Stimulated activated CD4-positive, alpha-beta T cell treated with anti-CD3 and anti-CD28 coated beads, Interleukin-1b, Interleukin-23, amount 100 ng/mL, for 24 hours (primary cell): Measurements from ENCODE around the gene TEX261.

Source experiments
- DNase-seq, 4 experiments: peaks; one replicate each; pipeline ENCODE4 v3.0.0-alpha.2; 2020; ENCODE audit warnings: low read depth in 4 of 4, low spot score in 1 of 4

Gene TEX261

GRCh38 chr2:70982971-70983370 is 11.7 kb downstream of the TEX261 start:
- no peak for DNase-seq

DNA sequence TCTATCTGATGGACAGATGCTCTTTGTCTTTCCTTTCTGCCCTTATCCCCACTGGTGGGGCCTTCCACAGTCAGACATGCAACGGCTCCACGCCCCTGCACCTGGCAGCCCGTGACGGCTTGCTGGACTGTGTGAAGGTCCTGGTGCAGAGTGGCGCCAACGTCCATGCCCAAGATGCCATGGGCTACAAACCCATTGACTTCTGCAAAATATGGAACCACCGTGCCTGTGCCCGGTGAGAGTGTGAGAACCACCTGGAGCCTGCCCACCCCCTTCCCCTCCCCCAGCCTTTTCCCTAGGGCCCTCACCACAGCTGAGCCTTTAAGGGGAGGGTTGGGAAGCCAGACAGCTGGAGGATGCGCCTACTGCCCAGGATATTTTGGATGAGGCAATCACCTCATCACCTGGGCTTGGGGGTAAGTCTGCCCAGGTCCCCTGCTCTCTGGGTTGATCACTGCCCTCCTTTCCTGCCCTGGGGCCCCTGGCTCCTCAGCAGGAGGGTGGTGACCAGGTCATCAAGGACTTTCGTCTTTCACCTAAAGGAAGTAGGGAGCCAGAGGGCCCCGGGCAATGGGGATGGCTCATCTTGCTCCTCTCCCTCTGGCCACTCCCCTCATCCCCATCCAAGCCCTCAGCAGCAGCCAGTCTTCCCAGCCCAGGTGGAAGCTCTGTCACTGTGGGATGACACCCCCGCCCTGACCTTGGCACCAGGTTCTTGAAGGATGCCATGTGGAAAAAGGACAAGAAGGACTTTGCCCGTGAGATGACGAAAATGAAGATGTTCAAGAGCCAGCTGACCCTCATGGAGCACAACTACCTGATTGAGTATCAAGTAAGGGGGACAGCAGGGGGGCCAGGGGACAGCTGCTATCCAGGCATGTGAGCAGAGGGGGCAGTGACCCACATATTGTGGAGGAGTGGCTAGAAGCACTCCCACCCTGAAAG is 12.5 kb downstream of the TEX261 start:
- DNase-seq, result no peak

DNA sequence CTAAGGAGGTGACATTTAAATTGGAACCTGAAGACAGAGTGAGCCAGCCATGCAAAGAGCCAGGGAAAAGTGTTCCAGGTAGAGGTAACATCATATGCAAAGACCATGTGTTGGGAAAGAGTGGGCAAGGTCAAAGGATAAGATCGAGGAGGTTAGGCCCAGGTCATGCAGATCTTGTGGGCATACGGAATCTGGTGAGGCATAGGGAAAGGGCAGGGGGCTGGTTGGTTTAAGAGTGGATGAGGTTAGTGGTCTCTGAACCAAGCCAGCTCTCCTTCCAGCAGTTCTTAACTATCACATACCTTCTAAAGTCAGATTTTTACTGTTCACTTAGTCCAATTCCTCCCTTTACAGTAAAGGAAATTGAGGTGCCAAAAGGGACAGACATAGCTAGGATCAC is 13.3 kb downstream of the TEX261 start:
- no peak for DNase-seq

- no peak for DNase-seq
Observed at GRCh38 chr2:70979626-70980025, 15.0 kb downstream of the TEX261 start.

- DNase-seq, result no peak
Observed at GRCh38 chr2:70979180-70979488, 15.5 kb downstream of the TEX261 start.

DNA sequence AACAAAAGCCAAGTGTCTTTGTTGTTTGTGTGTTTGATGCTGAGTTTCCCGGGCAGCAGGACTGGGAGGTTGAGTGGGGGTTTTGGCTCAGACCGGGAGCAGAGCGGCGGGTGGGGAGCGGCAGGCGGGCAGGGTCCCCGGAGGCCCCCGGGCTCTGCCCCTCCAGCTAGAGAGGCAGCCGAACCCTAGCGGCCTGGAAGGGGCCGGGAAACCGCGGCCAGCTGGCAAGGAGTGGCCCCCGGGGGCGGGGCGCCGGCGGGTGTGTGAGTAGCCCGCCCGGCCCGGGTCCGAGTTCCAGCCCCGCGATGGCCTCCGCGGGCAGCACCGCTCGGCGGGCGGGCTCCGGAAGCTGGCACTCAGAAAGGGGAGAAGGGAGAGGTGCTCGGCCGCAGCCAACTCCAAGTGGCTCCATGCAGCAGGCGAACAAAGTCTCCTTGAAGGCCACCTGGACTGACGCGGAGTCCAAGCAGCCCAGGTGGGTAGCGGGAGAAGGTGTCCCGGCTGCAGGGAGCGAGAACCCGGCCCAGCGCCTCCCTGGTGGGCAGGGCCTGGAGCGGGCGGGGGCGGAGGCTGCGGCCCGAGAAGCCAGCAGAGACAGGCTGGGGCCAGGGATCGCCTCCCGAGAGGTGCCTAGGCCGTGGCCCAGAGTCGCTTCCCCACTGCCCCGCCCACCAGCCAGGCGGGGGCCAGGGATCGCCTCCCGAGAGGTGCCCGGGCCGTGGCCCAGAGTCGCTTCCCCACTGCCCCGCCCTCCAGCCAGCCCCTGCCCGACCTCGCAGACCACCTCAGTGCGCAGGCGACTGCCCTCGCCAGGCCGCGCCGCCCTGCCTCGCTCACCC is 16.1 kb downstream of the TEX261 start, which contains the start of gene ANKRD53:
ANKRD53 (plus strand) TSS at position 290 of the 839 bp plus-strand sequence; CDS start at position 306, 16 bp downstream.
- DNase-seq, result no peak

DNA sequence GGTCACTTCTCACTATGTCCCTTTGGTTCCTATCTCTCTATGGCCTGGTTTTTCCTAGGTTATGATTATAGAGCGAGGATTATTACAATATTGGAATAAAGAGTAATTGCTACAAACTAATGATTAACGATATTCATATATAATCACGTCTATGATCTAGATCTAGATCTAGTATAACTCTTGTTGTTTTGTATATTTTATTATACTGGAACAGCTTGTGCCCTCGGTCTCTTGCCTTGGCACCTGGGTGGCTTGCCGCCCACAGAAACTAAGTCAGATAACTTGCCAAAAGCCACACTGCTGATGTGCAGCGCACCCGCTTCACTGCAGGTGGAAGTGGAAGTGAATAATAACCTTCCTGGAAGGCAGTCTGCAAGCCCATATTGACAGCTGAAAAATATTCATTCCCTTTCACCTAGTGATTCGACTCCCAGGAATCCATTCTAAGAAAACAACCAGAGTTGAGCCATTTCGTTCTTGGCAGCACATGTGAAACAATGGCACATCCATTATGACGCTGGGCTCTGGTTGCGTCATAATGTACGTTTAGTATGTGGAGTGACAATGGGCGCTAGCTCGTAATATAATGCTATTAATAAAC is 17.0 kb downstream of the TEX261 start:
- DNase-seq, result no peak

GRCh38 chr2:70975237-70975636 is 19.4 kb downstream of the TEX261 start:
- DNase-seq, result no peak

DNA sequence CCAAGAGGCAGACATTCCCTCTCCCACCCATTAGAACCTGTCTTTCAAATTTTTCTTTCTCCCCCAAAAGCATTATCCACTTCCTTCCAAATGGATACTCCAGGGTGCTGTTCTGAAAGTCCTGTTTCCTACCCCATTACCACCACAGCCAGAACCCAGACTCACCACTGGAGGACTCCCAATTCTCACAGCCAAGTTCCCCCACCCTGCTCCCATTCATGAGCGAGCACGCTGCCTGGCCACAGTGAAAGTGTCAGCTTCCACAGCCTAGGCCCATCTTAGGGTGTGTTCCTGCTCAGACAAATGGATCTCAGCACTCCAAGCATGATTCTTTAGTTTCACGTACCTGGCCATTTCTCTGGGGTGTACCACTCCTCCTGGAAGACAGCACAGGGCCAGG is 20.1 kb downstream of the TEX261 start:
- DNase-seq, result no peak

DNA sequence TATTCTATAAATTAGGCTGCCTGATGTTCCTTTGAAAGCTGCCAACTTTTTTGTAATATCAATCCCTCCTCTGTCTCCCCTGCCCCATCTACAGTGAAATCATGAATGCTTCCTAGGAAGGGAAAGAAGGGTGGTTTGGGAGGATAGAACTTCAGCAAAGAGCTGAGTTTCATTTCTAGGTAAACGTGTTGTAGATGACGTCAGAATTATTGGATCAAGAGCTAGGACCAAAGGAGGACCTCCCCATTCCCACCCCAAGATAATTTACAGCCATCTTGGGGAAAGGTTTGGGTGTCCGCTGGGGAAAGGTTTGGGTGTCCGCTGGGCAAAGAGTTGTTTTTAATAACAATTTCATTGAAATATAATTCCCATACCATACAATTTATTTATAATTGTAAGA is 27.5 kb downstream of the TEX261 start:
- DNase-seq, result no peak

- DNase-seq, result no peak
Observed at GRCh38 chr2:70966681-70967080, 28.0 kb downstream of the TEX261 start.

DNA sequence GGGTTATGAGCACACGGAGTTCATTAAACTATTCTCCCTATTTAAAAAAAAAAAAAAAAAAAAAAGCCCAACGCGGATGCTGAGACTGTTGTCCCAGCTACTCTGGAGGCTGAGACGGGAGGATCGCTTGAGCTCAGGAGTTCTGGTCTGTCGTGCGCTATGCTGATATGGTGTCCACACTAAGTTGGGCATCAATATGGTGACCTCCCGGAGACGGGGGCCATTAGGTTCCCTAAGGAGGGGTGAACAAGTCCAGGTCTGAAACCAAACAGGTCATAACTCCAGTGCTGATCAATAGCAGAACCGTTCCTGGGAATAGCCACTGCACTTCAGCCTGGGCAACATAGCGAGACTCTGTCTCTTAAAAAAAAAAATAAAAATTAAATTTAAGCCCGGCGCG is 29.2 kb downstream of the TEX261 start:
- no peak for DNase-seq

DNA sequence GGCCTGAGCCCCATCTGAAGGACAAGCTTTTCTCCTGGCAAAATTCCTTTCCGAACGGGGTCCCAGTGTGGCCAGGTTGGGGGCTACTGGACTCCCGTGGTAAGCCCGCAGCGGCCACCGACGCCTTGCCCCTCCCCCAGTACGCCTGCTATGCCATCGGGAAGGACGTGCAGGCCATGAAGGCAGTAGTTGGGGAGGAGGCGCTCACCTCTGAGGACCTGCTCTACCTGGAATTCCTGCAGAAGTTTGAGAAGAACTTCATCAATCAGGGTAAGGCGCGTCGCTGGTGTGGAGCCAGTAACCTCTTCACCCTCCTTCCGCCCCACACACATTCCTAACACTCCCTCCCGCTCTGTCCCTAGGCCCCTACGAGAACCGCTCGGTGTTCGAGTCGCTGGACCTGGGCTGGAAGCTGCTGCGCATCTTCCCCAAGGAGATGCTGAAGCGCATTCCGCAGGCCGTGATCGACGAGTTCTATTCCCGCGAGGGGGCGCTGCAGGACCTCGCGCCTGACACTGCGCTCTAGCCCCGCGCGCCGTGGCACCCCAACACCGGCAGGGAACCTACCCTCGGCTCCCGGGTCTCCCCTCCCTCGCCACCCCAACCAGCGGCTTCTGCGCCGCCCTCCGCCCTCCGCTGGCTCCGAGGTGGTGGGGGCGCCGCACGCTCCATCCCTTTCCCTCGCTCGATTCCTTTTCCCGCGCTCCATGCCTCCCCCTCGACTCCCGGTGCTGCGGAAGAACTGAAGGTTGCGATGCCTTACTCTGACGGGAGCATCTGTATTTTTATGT is 29.9 kb downstream of the TEX261 start:
- DNase-seq, result peak; percentile 70 to 77 (median 73)

GRCh38 chr2:70964133-70964532 is 30.5 kb downstream of the TEX261 start:
- DNase-seq, result no peak

DNA sequence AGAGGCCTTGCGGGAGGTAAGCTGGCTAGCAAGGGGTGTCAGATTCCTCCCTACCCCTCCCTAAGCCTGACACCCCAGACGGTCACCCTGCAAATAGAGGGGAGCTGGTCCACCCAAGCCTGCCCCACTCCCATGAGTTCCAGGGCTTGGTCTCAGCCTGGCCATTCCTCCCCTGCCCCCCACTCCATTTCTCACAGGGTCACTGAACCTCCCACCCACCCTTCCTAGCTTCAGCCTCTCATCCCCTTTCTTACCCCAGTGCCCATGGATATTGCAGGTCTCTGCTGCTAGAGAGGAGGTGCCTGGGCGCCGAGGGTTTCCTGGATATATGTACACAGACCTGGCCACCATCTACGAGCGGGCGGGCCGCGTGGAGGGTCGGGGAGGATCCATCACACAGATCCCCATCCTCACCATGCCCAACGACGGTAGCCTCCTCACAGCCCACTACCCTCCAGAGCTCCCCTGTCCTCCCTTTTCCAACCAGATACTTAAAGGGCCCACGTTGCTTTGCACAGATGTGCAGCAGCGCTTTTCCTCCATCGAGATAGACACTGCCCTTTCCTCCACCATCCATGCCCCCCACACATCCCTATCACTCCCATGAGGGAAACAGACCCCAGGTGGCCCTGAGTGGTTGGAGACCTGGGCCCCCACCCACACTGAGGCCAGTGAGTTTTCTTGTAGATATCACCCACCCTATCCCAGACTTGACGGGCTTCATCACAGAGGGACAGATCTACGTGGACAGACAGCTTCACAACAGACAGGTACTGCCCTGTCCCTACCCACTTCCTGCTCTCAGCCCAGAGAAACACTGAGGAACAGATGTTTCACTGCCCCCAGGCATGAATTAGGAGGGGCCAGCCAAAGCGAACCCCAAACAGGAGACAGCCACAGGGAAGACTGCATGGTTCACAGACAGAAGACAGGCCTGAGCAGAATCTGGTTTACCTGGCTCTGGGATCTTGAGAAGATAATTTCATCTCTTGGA is 31.5 kb downstream of the TEX261 start:
- no peak for DNase-seq

DNA sequence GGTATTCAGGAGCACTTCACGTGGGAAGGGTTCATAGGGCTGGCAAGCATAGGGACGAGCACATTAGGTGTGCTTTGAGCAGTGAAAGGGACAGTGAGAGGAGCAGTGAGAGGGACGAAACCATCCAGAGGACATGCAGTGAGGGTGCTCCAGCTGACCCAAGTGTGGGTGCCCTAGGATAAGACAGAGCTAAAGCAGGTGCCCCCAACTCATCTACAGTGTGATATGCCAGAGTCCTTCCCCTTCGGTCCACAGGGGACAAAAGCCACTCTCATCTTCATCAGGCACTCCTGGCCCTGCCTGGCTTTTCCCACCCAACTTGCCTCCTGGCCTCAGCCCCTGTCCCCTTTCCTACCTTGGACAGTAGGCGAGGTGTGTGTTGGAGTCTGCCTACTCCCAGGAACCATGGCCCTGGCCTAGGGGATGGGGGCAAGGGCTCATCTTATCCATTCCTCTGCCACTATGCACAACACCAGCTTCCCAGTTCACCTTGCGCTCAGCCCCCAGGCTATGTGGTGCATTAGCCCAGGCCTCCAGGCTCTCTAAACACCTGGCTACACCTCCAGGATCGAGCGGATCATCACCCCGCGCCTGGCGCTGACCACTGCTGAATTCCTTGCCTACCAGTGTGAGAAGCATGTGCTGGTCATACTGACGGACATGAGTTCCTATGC is 32.3 kb downstream of the TEX261 start:
- DNase-seq, result no peak

DNA sequence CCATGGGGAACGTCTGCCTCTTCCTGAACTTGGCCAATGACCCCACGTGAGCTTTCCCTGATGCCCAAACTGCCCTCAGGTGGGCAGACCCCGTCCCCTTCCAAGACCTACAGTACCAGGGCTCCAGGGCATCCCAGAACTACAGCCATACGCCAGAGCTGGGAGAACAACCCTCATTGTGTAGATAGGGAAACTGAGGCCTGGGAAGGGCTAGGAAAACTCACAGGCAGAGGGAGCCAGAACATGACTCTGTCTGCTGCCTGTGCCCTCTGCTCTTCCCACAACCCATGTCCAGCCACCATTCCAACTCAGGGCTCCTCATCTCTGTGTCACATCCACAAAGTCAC is 33.1 kb downstream of the TEX261 start:
- DNase-seq, result no peak

GRCh38 chr2:70960833-70961647 is 33.6 kb downstream of the TEX261 start:
- DNase-seq, result no peak
